LNCAP (cell line): ENCODE results near the gene TMEM54.

ENCODE experiments used
- CTCF ChIP-seq: fragments of 450-650 bp; IDR thresholded peaks from 2 replicates; pipeline ENCODE4 v1.5.1; 2017; ENCODE audit warnings: mild to moderate bottlenecking

TMEM54 gene

GRCh38 chr1:32868806-32869455 is 32.3 kb downstream of the TMEM54 start:
- no peak for TF ChIP-seq CTCF

DNA sequence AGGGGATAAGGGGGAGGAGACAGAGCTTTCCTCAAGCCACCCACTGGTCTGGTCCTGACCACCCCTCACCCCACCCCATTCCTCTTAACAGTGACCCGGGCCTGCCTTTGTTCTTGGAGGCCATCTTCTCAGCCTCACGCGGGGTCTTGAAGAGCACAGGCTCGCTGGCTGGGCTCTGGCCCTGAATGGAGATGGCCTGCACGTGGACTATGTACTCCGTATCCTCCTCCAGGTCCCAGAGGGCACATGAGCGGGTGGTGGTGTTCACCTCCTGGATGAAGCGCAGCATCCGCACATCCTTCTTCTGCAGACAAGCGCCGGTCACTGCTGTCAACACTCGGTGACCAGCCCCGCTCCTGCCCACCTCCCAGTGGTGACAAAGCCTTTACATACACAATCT is 33.1 kb downstream of the TMEM54 start:
- TF ChIP-seq CTCF: no peak

DNA sequence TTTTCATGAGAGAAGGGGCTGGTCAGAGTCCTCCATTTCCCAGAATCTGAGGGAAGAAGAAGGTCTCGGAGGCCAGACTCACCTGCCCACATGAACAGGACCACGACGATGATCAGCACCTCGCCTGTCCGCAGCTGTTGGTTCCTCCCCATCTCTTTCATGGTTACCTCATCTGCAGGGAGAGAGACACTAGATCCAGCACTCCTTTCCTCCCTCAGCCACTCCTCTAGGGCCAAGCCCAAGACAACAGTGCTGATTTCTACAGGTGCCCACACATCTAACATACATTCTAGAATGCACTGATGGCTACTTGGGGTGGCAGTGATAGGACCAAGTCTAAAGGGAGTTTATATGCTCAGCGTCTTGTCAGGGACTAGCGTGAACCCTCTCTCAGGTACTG is 33.5 kb downstream of the TMEM54 start:
- TF ChIP-seq CTCF: no peak

GRCh38 chr1:32867151-32867550 is 34.0 kb downstream of the TMEM54 start:
- no peak for TF ChIP-seq CTCF

DNA sequence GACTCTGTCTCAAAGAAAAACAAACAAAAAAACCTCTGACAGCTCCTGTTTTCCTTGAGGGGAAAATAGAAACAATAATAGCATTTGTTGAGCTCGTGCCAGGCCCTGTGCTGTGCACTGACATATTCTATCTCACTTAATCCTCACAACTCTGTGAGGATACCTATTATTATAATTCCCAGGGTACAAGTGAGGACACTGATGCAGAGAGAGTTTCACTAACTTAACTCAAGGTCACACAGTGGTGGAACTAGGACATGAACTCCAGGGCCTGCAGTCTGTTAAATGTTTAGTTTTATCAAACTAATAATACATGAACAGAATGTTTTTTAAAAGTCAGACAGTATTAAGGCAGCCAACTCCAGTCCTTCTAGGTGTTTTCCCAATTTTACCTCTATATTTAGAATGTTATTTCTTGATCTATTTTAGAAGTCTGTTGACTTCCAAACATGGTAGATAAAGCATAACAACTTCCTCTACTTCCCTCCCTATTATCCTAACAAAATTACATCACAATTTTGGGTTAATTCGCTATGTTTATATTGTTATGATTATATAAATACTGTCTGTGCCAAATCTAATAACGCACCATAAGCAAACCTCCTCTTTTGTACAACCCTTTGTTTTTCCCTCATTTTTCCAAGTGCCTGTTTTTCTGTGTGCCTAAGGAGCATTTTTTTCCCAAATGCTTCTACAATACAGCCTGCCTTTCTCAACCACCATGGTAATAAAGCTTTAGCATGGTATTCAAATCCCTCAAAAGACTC is 35.4 kb downstream of the TMEM54 start:
- no peak for TF ChIP-seq CTCF

DNA sequence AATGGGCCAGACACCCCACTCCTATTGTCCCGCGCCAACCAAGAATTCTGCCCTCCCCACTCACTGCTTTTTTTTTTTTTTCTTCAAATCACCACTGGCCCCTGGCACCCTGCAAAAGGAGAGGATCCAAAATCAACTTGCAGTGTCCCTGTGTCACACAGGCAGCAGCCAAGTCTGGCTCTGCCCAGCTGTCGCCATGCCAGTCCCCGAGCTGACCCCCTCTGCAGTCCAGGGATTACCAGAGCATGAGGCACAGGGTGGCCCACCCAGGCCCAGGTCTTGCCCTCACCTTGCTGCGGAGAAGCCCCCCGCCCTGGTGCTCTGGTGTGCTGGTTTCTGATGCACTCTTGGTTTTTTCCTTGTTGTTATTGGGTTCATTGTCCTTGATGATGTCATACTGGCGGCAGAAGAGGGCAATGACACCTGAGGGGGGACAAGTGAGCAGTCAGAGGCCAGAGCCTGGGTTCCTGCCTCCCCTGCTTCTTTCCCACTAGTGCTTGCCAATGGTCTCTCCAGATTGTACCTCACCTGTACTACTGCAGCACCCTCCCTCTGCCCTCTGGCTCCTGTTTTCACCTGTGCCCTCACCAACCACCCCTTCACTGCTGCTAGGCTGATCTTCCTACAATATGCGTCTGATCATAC is 36.7 kb downstream of the TMEM54 start:
- TF ChIP-seq CTCF: no peak

GRCh38 chr1:32863881-32864245 is 37.3 kb downstream of the TMEM54 start:
- no peak for TF ChIP-seq CTCF
